H1 (cell line): ENCODE measurements around the gene CPHXL2. TPM values are rescaled to one million over a fixed set of nuclear protein-coding genes. Genes with fewer than 3 reads are reported as not detected.

ENCODE experiments used
- CTCF ChIA-PET: fragments of 300-600 bp; sonication (Branson Sonifier 250); formaldehyde crosslinking; loops from one replicate; lab custom pipeline; 2021; ENCODE audit not compliant: partially characterized antibody; lab: Charles Lee
- POLR2A ChIA-PET: fragments of 300-600 bp; sonication (Branson Sonifier 250); formaldehyde crosslinking; loops from one replicate; lab custom pipeline; 2021; ENCODE audit warnings: inconsistent platforms; ENCODE audit not compliant: partially characterized antibody; lab: Charles Lee
- DNase-seq, 2 experiments: peaks; one replicate each; pipeline versions ENCODE4 v3.0.0 to v3.0.0-alpha.2; 2010 to 2022; ENCODE audit warnings: low spot score in 2 of 2, low read depth in 1 of 2, mixed read lengths in 1 of 2
- FAIRE-seq: peaks from 2 replicates; lab custom pipeline; 2011; peaks lifted over from hg19 to GRCh38; lab: Jason Lieb, UNC
- H2AFZ ChIP-seq: 2 replicates; pipeline ENCODE4 v1.8.1; 2012; ENCODE audit warnings: low read length, inconsistent platforms
- H2AK5ac ChIP-seq: 2 replicates; pipeline ENCODE4 v1.6.1; 2013; ENCODE audit warnings: low read depth, low read length
- H2BK120ac ChIP-seq: replicated peaks from 2 replicates; pipeline ENCODE3; 2013; ENCODE audit warnings: low read depth, low read length, inconsistent platforms
- H2BK12ac ChIP-seq: 2 replicates; pipeline ENCODE4 v1.6.1; 2013; ENCODE audit warnings: low read depth, low read length
- H2BK15ac ChIP-seq: 2 replicates; pipeline ENCODE4 v1.6.1; 2013; ENCODE audit warnings: low read length
- H2BK20ac ChIP-seq: 2 replicates; pipeline ENCODE4 v1.6.1; 2013; ENCODE audit warnings: low read length
- H2BK5ac ChIP-seq: 2 replicates; pipeline ENCODE4 v1.6.1; 2013; ENCODE audit warnings: low read depth, low read length
- H3K14ac ChIP-seq: 2 replicates; pipeline ENCODE4 v1.6.1; 2013; ENCODE audit warnings: inconsistent platforms; ENCODE audit not compliant: insufficient read length
- H3K18ac ChIP-seq: 2 replicates; pipeline ENCODE4 v1.6.1; 2013; ENCODE audit warnings: low read length; ENCODE audit errors: extremely low read depth
- H3K23ac ChIP-seq: 2 replicates; pipeline ENCODE4 v1.6.1; 2013; ENCODE audit warnings: inconsistent platforms; ENCODE audit not compliant: insufficient read length
- H3K23me2 ChIP-seq: 2 replicates; pipeline ENCODE4 v1.6.1; 2013; ENCODE audit warnings: low read depth, low read length
- H3K27ac ChIP-seq: 2 replicates; pipeline ENCODE4 v1.6.1; 2011; ENCODE audit warnings: low read depth, low read length, inconsistent platforms
- H3K27me3 ChIP-seq, 4 experiments: replicated peaks in 1 of 4; 1 replicate in 1 of 4; 2 replicates in 3 of 4; pipeline versions ENCODE4 v1.6.1 to v1.8.1; 2011 to 2013; ENCODE audit warnings: low read length in 3 of 4, mild to moderate bottlenecking in 3 of 4, inconsistent platforms in 2 of 4, mixed read lengths in 2 of 4, moderate library complexity in 1 of 4; ENCODE audit not compliant: control insufficient read depth in 3 of 4, insufficient read depth in 3 of 4; ENCODE audit errors: extremely low read depth in 1 of 4
- H3K36me3 ChIP-seq, 4 experiments: 2 replicates each; pipeline versions ENCODE4 v1.6.1 to v1.8.1; 2011 to 2013; ENCODE audit warnings: mild to moderate bottlenecking in 4 of 4, low read length in 3 of 4, moderate library complexity in 2 of 4, control low read depth in 1 of 4, inconsistent platforms in 1 of 4; ENCODE audit not compliant: insufficient read depth in 4 of 4, control insufficient read depth in 2 of 4
- H3K4ac ChIP-seq: replicated peaks from 2 replicates; pipeline ENCODE3; 2013; ENCODE audit warnings: low read length, low read depth, mixed read lengths, inconsistent platforms; ENCODE audit not compliant: insufficient read length
- H3K4me1 ChIP-seq, 4 experiments: replicated peaks in 1 of 4; 1 replicate in 1 of 4; 2 replicates in 3 of 4; pipeline versions ENCODE4 v1.6.1 to v1.8.1; 2011 to 2013; ENCODE audit warnings: low read length in 3 of 4, inconsistent platforms in 2 of 4, mixed read lengths in 1 of 4; ENCODE audit not compliant: insufficient read depth in 4 of 4, control insufficient read depth in 3 of 4
- H3K4me2 ChIP-seq, 2 experiments: 2 replicates each; pipeline versions ENCODE4 v1.6.1 to v1.8.1; 2011 to 2013; ENCODE audit warnings: low read depth in 2 of 2, low read length in 2 of 2, control low read depth in 1 of 2, inconsistent platforms in 1 of 2, mild to moderate bottlenecking in 1 of 2; ENCODE audit not compliant: insufficient read depth in 1 of 2
- H3K4me3 ChIP-seq, 4 experiments: fragments of 200-600, 300-600 bp in 1 of 4; sonication (generic), shearing (Covaris generic), sonication (Bioruptor Twin) in 1 of 4; 2 replicates each; pipeline versions ENCODE4 v1.5.1 to v1.8.1; 2011 to 2016; ENCODE audit warnings: low read length in 4 of 4, low read depth in 3 of 4, control low read depth in 2 of 4, inconsistent platforms in 2 of 4, mild to moderate bottlenecking in 2 of 4, mixed read lengths in 1 of 4, moderate library complexity in 1 of 4; ENCODE audit not compliant: insufficient read depth in 2 of 4; ENCODE audit errors: extremely low read depth in 1 of 4
- H3K56ac ChIP-seq: replicated peaks from 2 replicates; pipeline ENCODE3; 2013; ENCODE audit warnings: low read depth, mild to moderate bottlenecking, mixed read lengths, low read length, inconsistent platforms; ENCODE audit not compliant: insufficient read length
- H3K79me1 ChIP-seq: 2 replicates; pipeline ENCODE4 v1.6.1; 2013; ENCODE audit warnings: low read depth, low read length, control low read depth
- H3K79me2 ChIP-seq, 2 experiments: 2 replicates each; pipeline versions ENCODE4 v1.6.1 to v1.8.1; 2012 to 2013; ENCODE audit warnings: low read length in 2 of 2, mild to moderate bottlenecking in 2 of 2, inconsistent platforms in 1 of 2; ENCODE audit not compliant: insufficient read depth in 2 of 2, control insufficient read depth in 1 of 2
- H3K9ac ChIP-seq, 4 experiments: replicated peaks in 1 of 4; 1 replicate in 1 of 4; 2 replicates in 3 of 4; pipeline versions ENCODE4 v1.6.1 to v1.8.1; 2011 to 2013; ENCODE audit warnings: low read depth in 3 of 4, low read length in 3 of 4, control low read depth in 2 of 4, mild to moderate bottlenecking in 2 of 4, moderate library complexity in 2 of 4, inconsistent platforms in 1 of 4; ENCODE audit errors: extremely low read depth in 1 of 4
- H3K9me3 ChIP-seq, 2 experiments: 2 replicates each; pipeline versions ENCODE4 v1.6.1 to v1.8.1; 2012 to 2013; ENCODE audit warnings: mild to moderate bottlenecking in 2 of 2, moderate library complexity in 2 of 2, control low read depth in 1 of 2, inconsistent platforms in 1 of 2, low read depth in 1 of 2, low read length in 1 of 2, mixed read lengths in 1 of 2; ENCODE audit not compliant: insufficient read depth in 2 of 2
- H4K20me1 ChIP-seq, 2 experiments: replicated peaks in 1 of 2; 2 replicates each; pipeline versions ENCODE3 to v1.8.1; 2011 to 2013; ENCODE audit warnings: inconsistent platforms in 2 of 2, low read length in 2 of 2, mild to moderate bottlenecking in 1 of 2; ENCODE audit not compliant: insufficient read depth in 2 of 2, control insufficient read depth in 1 of 2
- H4K5ac ChIP-seq: 2 replicates; pipeline ENCODE4 v1.6.1; 2013; ENCODE audit warnings: low read length, low read depth, mixed read lengths, inconsistent platforms; ENCODE audit not compliant: insufficient read length
- H4K8ac ChIP-seq: 2 replicates; pipeline ENCODE4 v1.8.0; 2013; ENCODE audit warnings: mild to moderate bottlenecking, moderate library complexity, low read length, inconsistent platforms; ENCODE audit not compliant: insufficient read depth; ENCODE audit errors: extremely low read depth
- H4K91ac ChIP-seq: replicated peaks from 2 replicates; pipeline ENCODE3; 2013; ENCODE audit warnings: low read length, mixed read lengths, inconsistent platforms; ENCODE audit not compliant: insufficient read length
- CTBP2 ChIP-seq: IDR thresholded peaks from 2 replicates; pipeline ENCODE4 v1.7.0; 2011; ENCODE audit warnings: borderline replicate concordance, mild to moderate bottlenecking, moderate library complexity, mixed read lengths, low read length; ENCODE audit not compliant: insufficient read depth, insufficient read length
- CTCF ChIP-seq, 3 experiments: IDR thresholded peaks; 1 replicate in 2 of 3; 2 replicates in 1 of 3; pipeline versions ENCODE4 v1.5.1 to v1.6.1; 2011; ENCODE audit warnings: low read length in 3 of 3, mild to moderate bottlenecking in 3 of 3, inconsistent platforms in 2 of 3, low read depth in 1 of 3, moderate library complexity in 1 of 3; ENCODE audit not compliant: insufficient read depth in 1 of 3; ENCODE audit errors: control extremely low read depth in 1 of 3
- HDAC2 ChIP-seq, 2 experiments: fragments of 300-600 bp in 1 of 2; sonication (generic) in 1 of 2; IDR thresholded peaks; 2 replicates each; pipeline ENCODE4 v1.6.1; 2011 to 2012; ENCODE audit warnings: low read depth in 2 of 2, low read length in 2 of 2, mild to moderate bottlenecking in 2 of 2, moderate library complexity in 2 of 2, borderline replicate concordance in 1 of 2, inconsistent platforms in 1 of 2
- HDAC6 ChIP-seq: IDR thresholded peaks from one replicate; pipeline ENCODE4 v1.7.1; 2012; ENCODE audit warnings: low read depth, mild to moderate bottlenecking, inconsistent platforms, low read length, moderate library complexity
- POU5F1 ChIP-seq: IDR thresholded peaks from 2 replicates; pipeline ENCODE4 v1.6.1; 2011; ENCODE audit warnings: low read depth, mild to moderate bottlenecking, low read length, moderate library complexity
- RAD21 ChIP-seq, 2 experiments: IDR thresholded peaks in 1 of 2; conservative IDR thresholded peaks in 1 of 2; 2 replicates each; pipeline ENCODE4 v1.6.1; 2011; ENCODE audit warnings: low read depth in 2 of 2, low read length in 2 of 2, improper control_type of control experiment in 1 of 2, inconsistent platforms in 1 of 2, mild to moderate bottlenecking in 1 of 2, moderate library complexity in 1 of 2
- WGBS, 2 experiments: shearing (Covaris generic) in 1 of 2; methylation state at CpG; one replicate each; pipeline versions ENCODE4 v1.1.6 to v1.1.7; 2013 to 2015; ENCODE audit warnings: low lambda C conversion rate in 2 of 2, mixed read lengths in 2 of 2, inconsistent platforms in 1 of 2, low coverage in 1 of 2, missing lambda C conversion rate in 1 of 2; ENCODE audit not compliant: insufficient replicate concordance in 2 of 2, insufficient coverage in 1 of 2, insufficient read length in 1 of 2; ENCODE audit errors: extremely low coverage in 1 of 2, missing lambda C conversion rate in 1 of 2; 5-methylcytosine and 5-hydroxymethylcytosine counted together
- polyA plus RNA-seq, 7 experiments: library from polyadenylated mRNA; depleted of rRNA in 3 of 7; stranded (reverse) in 5 of 7; unstranded in 2 of 7; fragments of >200 nt in 5 of 7; fragments of 200-250 nt in 2 of 7; gene quantifications; 1 replicate in 5 of 7; 2 replicates in 1 of 7; 4 replicates in 1 of 7; pipeline versions ENCODE4 v1.2.1 to v1.2.3, GENCODE V29; 2011 to 2013; ENCODE audit warnings: missing spikeins in 2 of 7, mixed read lengths in 2 of 7
- total RNA-seq: library from RNA; stranded (reverse); fragmentation: NEBNext Ultra II Directional; extraction: Animal tissue kit (Norgen Biotek cat#: 25700); gene quantifications from 2 replicates; pipeline ENCODE4 v1.2.1, GENCODE V29; 2021

Gene CPHXL2
- total and polyA plus RNA-seq, 2 of the 8 experiments (the other 6 are each of a cell fraction or from before 2014, with no cell fraction given), result not detected

GRCh38 chr16:75621170-75621477 is 55.7 kb downstream of the CPHXL2 start:
- no peak overlapping the region for H3K18ac ChIP-seq
- 0 out of 8 replicates have a peak overlapping the region, but pooled peaks of 1 of the 4 experiments have one; percentile 82 for H3K4me3 ChIP-seq
- H3K4me2 ChIP-seq, result no peak overlapping the region

More at GRCh38 chr16:75621170-75621477, 55.7 kb downstream of the CPHXL2 start:
- ChIA-PET POLR2A (interaction anchor here (0.5 to 2.7 kb wide), 6 partner anchors 11 to 104 kb away, joined by 3 to 21 read pairs (median 6); no protein-coding TSS in a partner anchor), CTCF (interaction anchor here (0.6 to 4.3 kb wide), 21 partner anchors 8 to 425 kb away, joined by 3 to 22 read pairs (median 4); no protein-coding TSS in a partner anchor)
- Histone ChIP-seq H3K4me1 (peaks cover 0 to 9% (median 4%) of the 10 kb centered on the region in 4 experiments; a peak in 5 of 7 replicates), H3K14ac (no peak overlapping the region), H4K20me1 (no peaks in the 10 kb centered on the region), H2AK5ac (no peak overlapping the region), H3K23ac (no peak overlapping the region), H3K79me1 (no peaks in the 10 kb centered on the region; the same call in 1 of the 2 replicates), H2BK15ac (no peak overlapping the region), H3K27me3 (no peaks in the 10 kb centered on the region), H3K79me2 (peaks cover 0 to 6% of the 10 kb centered on the region in 2 experiments; a peak in 1 of 4 replicates), H2BK12ac (no peak overlapping the region), H3K9ac (no peak overlapping the region), H2BK20ac (no peak overlapping the region), H3K56ac (no peak overlapping the region)
- no peak for FAIRE-seq
- WGBS, 2 experiments, result 59% methylated on average over 2 of the region's 2 CpGs; no CpG with 5 or more reads in 1 of the 2 experiments
- no peak for DNase-seq
- TF ChIP-seq CTCF (IDR thresholded peaks at IDR 0.05; ENCODE audit: control extremely low read depth in 1 of 3, insufficient read depth in 1 of 3, low read depth in 1 of 3, low read length in 3 of 3) (peak in 2 of 3 experiments; percentile 32 to 36; a peak in 2 of 4 replicates), HDAC2 (IDR thresholded peaks at IDR 0.05; ENCODE audit: borderline replicate concordance in 1 of 2, low read depth in 2 of 2, low read length in 2 of 2) (no peak), RAD21 (IDR thresholded peaks at IDR 0.05 in 1 of 2, conservative IDR thresholded peaks at IDR 0.05 in 1 of 2; ENCODE audit: low read depth in 2 of 2, low read length in 2 of 2) (peak; percentile 40 to 53; a peak in 3 of 4 replicates), HDAC6 (no peak), POU5F1 (no peak), CTBP2 (no peak)
- TF ChIP-seq, all 59 proteins: peak for 2
- no peak overlapping the region for H2AFZ ChIP-seq
- no peak overlapping the region for H2BK120ac ChIP-seq
- H3K36me3 ChIP-seq, result peaks cover 6 to 41% (median 31%) of the 10 kb centered on the region in 4 experiments; a peak in 7 of 8 replicates
- H3K4ac ChIP-seq, result no peak overlapping the region
- no peak overlapping the region for H4K8ac ChIP-seq
- H3K23me2 ChIP-seq, result peaks cover 6% of the 10 kb centered on the region
- H4K5ac ChIP-seq, result no peak overlapping the region
- H3K27ac ChIP-seq, result no peak overlapping the region
- no peak overlapping the region for H4K91ac ChIP-seq
- H2BK5ac ChIP-seq, result no peak overlapping the region
- H3K9me3 ChIP-seq, result no peaks in the 10 kb centered on the region
